DOHH2 (cell line): Measurements from ENCODE around the gene MSH5.
"Not testable (repeated sequence)": the region's sequence is repeated elsewhere in the genome, so short reads cannot be mapped to it uniquely, and the experiment has no call there.

Experiments used
- H3F3A ChIP-seq: fragments of 200-600 bp; sonication (generic), shearing (Covaris generic); 2 replicates; pipeline ENCODE4 v1.6.0; 2016; ENCODE audit warnings: antibody characterized with exemption, mild to moderate bottlenecking; ENCODE audit not compliant: control insufficient read depth, insufficient read depth
- H3K27ac ChIP-seq: fragments of 200-600 bp; sonication (generic); 2 replicates; pipeline ENCODE4 v1.5.1; 2014; ENCODE audit warnings: low read depth, mild to moderate bottlenecking, low read length, moderate library complexity
- H3K27me3 ChIP-seq: fragments of 200-600 bp; sonication (generic); 2 replicates; pipeline ENCODE4 v1.6.1; 2014; ENCODE audit warnings: mild to moderate bottlenecking, low read length, mixed read lengths; ENCODE audit not compliant: control insufficient read depth
- H3K36me3 ChIP-seq: fragments of 200-600 bp; sonication (generic); 2 replicates; pipeline ENCODE4 v1.6.1; 2014; ENCODE audit warnings: mild to moderate bottlenecking, low read length, moderate library complexity, mixed read lengths; ENCODE audit not compliant: control insufficient read depth
- H3K4me1 ChIP-seq: fragments of 200-600 bp; sonication (generic); 2 replicates; pipeline ENCODE4 v1.6.1; 2014; ENCODE audit warnings: mild to moderate bottlenecking, low read length, mixed read lengths; ENCODE audit not compliant: control insufficient read depth
- H3K4me2 ChIP-seq: fragments of 200-600 bp; sonication (generic); 2 replicates; pipeline ENCODE4 v1.6.0; 2014; ENCODE audit warnings: mild to moderate bottlenecking, low read length, moderate library complexity
- H3K4me3 ChIP-seq: fragments of 200-600 bp; sonication (generic); 2 replicates; pipeline ENCODE4 v1.5.1; 2014; ENCODE audit warnings: mild to moderate bottlenecking, low read length, mixed read lengths
- H3K79me2 ChIP-seq: fragments of 200-600 bp; sonication (generic); 2 replicates; pipeline ENCODE4 v1.6.1; 2014; ENCODE audit warnings: mild to moderate bottlenecking, low read length, mixed read lengths; ENCODE audit not compliant: control insufficient read depth
- H3K9me2 ChIP-seq: fragments of 200-600 bp; sonication (generic); replicated peaks from 2 replicates; pipeline ENCODE4 v1.6.1; 2014; ENCODE audit warnings: mild to moderate bottlenecking, low read length, mixed read lengths; ENCODE audit not compliant: control insufficient read depth
- H3K9me3 ChIP-seq: fragments of 200-600 bp; sonication (generic); 2 replicates; pipeline ENCODE4 v1.6.1; 2014; ENCODE audit warnings: antibody characterized with exemption, low read length, mixed read lengths; ENCODE audit not compliant: control insufficient read depth, insufficient read depth
- H4K20me1 ChIP-seq: fragments of 200-600 bp; sonication (generic); 2 replicates; pipeline ENCODE4 v1.6.0; 2014; ENCODE audit warnings: low read depth, mild to moderate bottlenecking, antibody characterized with exemption, low read length, moderate library complexity; ENCODE audit not compliant: control insufficient read depth, insufficient read depth
- CTCF ChIP-seq: fragments of 200-600 bp; sonication (generic); IDR thresholded peaks from one replicate; pipeline ENCODE4 v1.5.1; 2014; ENCODE audit warnings: antibody characterized with exemption, mild to moderate bottlenecking, low read depth, low read length; ENCODE audit not compliant: poor library complexity, severe bottlenecking
- EZH2phosphoT487 ChIP-seq: fragments of 200-600 bp; sonication (generic); IDR thresholded peaks from 2 replicates; pipeline ENCODE4 v1.6.1; 2017; ENCODE audit warnings: borderline replicate concordance, mild to moderate bottlenecking, antibody characterized with exemption, low read length, moderate library complexity, mixed read lengths

Gene MSH5

GRCh38 chr6:31708224-31708623, 31.6 kb upstream of the MSH5 start:
- Histone ChIP-seq H3F3A (peaks cover 6% of the 10 kb centered on the region), H3K4me3 (no peak overlapping the region), H3K27ac (no peak overlapping the region), H3K27me3 (peaks cover 34% of the 10 kb centered on the region), H3K4me1 (peaks cover 12% of the 10 kb centered on the region), H4K20me1 (no peaks in the 10 kb centered on the region), H3K4me2 (no peak overlapping the region), H3K36me3 (no peaks in the 10 kb centered on the region), H3K9me2 (no peaks in the 10 kb centered on the region), H3K79me2 (no peaks in the 10 kb centered on the region), H3K9me3 (no peaks in the 10 kb centered on the region)
- TF ChIP-seq EZH2phosphoT487 (no peak), CTCF (no peak)

- H3K4me2 ChIP-seq, H3K9me2 ChIP-seq: not testable (repeated sequence)
These were observed 30.6 kb upstream of the MSH5 start for GRCh38 chr6:31709157-31709556.

GRCh38 chr6:31710523-31711219, 29.1 kb upstream of the MSH5 start:
- Histone ChIP-seq H3K9me3 (no peaks in the 10 kb centered on the region), H3K4me1 (peaks cover 5% of the 10 kb centered on the region; the same call in 1 of the 2 replicates), H3K27ac (no peak overlapping the region), H3K79me2 (no peaks in the 10 kb centered on the region), H3K4me2 (no peak overlapping the region), H4K20me1 (no peaks in the 10 kb centered on the region), H3K27me3 (peaks cover 47% of the 10 kb centered on the region), H3F3A (peaks cover 3% of the 10 kb centered on the region; the same call in 1 of the 2 replicates), H3K36me3 (no peaks in the 10 kb centered on the region), H3K9me2 (no peaks in the 10 kb centered on the region), H3K4me3 (no peak overlapping the region)
- no peak for TF ChIP-seq EZH2phosphoT487
- TF ChIP-seq CTCF = no peak

More at GRCh38 chr6:31709157-31709556, 30.6 kb upstream of the MSH5 start:
- peaks cover 40% of the 10 kb centered on the region for H3K27me3 ChIP-seq
- not testable (repeated sequence) for H3K4me3 ChIP-seq, H3K27ac ChIP-seq, H3K9me3 ChIP-seq, H3K79me2 ChIP-seq, H3K4me1 ChIP-seq, H3K36me3 ChIP-seq, H4K20me1 ChIP-seq, H3F3A ChIP-seq

GRCh38 chr6:31711233-31711632, 28.6 kb upstream of the MSH5 start:
- Histone ChIP-seq H3F3A (no peaks in the 10 kb centered on the region), H3K4me3 (no peak overlapping the region), H3K4me2 (no peak overlapping the region), H3K4me1 (peaks cover 5% of the 10 kb centered on the region; the same call in 1 of the 2 replicates), H3K27ac (no peak overlapping the region), H3K9me3 (no peaks in the 10 kb centered on the region), H3K27me3 (peaks cover 47% of the 10 kb centered on the region), H3K79me2 (no peaks in the 10 kb centered on the region), H3K9me2 (no peaks in the 10 kb centered on the region), H4K20me1 (no peaks in the 10 kb centered on the region), H3K36me3 (no peaks in the 10 kb centered on the region)
- no peak for TF ChIP-seq CTCF
- no peak for TF ChIP-seq EZH2phosphoT487
